GM12872 (cell line): ENCODE data around the gene PRSS21.

Experiments used
- TF ChIP-seq, protein P1 (sequence below): IDR thresholded peaks from 3 replicates; pipeline ENCODE4 v1.5.1; 2011; ENCODE audit warnings: low read depth, mild to moderate bottlenecking, low read length, moderate library complexity; ENCODE audit not compliant: insufficient read depth

Gene PRSS21

DNA sequence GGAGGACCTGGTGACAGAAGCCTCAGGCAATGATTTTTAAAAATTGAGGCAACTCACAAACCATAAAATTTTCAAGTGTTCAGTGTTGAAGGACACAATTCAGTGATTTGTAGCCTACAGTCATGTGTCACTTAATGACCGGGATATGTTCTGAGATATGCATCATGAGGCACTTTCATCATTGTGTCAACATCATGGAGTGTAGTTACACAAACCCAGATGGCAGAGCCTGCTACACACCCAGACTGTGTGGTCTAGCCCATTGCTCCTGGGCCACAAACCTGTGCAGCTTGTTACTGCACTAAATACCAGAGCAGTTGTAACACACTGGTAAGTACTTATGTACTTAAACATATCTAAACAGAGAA lies 17.2 kb upstream of the PRSS21 start:
- TF ChIP-seq, protein P1, sequence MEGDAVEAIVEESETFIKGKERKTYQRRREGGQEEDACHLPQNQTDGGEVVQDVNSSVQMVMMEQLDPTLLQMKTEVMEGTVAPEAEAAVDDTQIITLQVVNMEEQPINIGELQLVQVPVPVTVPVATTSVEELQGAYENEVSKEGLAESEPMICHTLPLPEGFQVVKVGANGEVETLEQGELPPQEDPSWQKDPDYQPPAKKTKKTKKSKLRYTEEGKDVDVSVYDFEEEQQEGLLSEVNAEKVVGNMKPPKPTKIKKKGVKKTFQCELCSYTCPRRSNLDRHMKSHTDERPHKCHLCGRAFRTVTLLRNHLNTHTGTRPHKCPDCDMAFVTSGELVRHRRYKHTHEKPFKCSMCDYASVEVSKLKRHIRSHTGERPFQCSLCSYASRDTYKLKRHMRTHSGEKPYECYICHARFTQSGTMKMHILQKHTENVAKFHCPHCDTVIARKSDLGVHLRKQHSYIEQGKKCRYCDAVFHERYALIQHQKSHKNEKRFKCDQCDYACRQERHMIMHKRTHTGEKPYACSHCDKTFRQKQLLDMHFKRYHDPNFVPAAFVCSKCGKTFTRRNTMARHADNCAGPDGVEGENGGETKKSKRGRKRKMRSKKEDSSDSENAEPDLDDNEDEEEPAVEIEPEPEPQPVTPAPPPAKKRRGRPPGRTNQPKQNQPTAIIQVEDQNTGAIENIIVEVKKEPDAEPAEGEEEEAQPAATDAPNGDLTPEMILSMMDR: no peak

DNA sequence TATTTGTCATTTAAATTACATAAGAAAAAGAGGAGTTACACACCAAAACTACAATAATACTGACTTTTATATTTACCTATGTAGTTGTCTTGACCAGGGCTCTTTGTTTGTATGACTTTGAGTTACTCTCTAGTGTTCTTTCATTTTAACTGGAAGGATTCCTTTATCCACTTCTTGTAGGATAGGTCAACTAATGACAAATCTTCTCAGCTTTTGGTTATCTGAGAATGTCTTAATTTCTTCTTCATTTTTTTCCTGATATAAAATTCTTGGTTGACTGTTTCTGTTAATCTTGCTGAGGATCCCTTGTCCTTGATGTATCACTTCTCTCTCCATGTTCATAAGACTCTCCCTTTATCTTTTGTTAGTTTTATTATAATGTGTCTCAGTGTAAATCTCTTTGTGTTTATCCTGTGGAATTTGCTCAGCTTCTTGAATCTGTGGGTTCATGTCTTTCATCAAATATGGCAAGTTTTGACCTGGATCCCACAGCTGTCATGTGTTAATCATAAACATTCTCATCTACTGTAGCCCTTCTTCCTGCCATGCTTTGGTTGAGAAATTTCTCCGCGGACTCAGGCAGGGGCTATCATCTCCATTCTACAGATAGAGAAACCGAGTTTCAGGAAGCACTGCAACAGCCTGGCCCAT lies 13.4 kb upstream of the PRSS21 start:
- TF ChIP-seq, protein P1: no peak

DNA sequence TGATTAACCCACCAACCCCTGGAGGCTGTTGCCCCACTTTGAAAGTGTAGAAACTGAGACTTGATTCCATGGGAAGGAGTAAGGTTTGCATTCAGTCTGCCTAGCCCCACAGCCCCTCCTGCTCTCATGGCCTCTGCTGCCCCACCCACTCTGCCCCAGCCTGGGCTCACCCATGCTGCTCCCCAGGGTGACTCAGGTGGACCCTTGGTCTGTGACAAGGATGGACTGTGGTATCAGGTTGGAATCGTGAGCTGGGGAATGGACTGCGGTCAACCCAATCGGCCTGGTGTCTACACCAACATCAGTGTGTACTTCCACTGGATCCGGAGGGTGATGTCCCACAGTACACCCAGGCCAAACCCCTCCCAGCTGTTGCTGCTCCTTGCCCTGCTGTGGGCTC lies 12.3 kb upstream of the PRSS21 start:
- TF ChIP-seq, protein P1: no peak

DNA sequence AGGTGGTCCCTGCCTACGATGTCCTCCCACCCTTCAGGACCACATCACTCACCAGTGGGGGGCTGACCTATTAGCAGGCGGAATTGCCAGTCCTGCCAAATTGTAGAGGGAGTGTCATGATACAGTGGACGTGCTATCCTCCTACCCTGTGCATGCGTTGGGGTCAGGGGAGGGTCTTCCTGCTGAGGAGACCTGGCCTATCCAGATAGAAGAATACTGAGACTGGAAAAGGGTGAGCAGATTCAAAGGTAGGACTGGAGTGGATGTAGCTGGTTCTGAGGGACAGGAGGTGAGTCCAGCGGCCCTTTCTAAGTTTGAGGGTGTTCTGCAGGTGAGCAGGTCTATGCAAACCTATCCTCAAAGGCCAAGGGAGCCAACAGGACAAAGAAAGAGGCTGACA lies 10.8 kb upstream of the PRSS21 start:
- TF ChIP-seq, protein P1: no peak

DNA sequence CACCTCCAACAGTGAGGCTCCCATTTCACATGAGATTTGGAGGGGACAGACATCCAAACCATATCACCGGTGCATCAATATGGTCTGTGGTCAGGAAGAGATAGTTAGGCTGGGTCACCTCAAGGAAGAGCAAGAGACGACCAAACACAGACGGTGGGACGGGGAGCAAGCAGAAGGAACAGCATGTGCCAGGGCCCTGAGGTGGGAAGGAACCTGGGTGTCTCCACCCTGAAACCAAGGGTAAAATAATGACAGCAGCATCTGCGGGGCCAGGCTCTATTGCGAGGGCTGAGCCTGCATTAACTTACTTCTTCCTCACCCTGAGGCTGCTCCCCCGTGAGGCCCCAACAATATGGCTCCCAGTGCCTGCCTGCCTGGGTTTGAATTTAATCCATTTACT lies 8.9 kb upstream of the PRSS21 start:
- TF ChIP-seq, protein P1: no peak

DNA sequence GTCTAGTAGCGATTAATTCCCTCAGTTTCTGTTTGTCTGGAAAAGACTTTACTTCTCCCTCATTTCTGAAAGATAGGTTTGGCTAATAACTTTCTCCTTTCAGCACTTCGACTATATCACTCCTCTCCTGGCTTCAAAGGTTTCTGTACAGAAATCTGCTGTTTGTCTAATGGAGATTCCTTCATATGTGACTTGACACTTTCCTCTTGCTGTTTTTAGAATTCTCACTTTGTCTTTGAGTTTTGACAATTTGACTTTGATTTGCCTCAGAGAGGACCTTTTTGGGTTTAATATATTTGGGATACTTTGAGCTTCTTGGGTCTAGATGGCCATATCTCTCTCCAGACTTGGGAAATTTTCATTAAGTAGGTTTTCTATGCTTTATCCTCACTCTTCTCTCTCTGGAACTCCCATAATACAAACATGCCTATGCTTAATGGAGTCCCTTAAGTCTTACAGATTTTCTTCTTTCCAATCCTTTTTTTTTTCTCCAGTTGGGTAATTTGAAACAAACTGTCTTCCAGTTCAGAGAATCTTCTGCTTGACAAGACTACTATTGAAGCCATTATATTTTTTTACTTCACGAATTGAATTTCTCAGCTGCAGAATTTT lies 7.8 kb upstream of the PRSS21 start:
- TF ChIP-seq, protein P1: no peak

DNA sequence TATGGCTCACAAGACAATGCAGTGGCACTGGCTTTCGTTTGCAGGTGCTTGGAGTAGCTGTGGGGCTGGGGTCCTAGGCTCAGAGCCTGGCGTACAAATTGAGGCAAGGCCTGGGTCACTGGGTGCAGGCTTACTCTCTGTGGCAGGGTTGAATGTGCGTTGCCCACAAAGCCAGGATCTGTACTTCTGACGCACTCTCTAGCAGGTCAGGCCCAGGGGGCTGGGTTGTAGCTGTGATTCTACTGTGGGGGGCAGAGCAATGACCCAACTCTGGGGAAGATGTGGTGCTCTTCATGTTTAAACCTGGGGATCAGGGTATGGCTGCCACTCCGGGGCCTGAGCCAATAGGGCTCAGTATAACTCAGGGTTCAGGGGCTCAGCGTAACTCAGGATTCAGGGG lies 6.4 kb upstream of the PRSS21 start:
- TF ChIP-seq, protein P1: no peak
